HG03097 (cell line): ENCODE results near the gene ARHGAP26.

Experiments
- ATAC-seq: cut with Tn5 transposase; IDR thresholded peaks from one replicate; pipeline ENCODE4 v1.9.1; 2021; ENCODE audit not compliant: unreplicated experiment, low FRiP score

ARHGAP26 gene

GRCh38 chr5:143145243-143146160, 375.3 kb downstream of the ARHGAP26 start:
- ATAC-seq: no peak

- no peak for ATAC-seq
Observed at GRCh38 chr5:143146161-143146560, 376.0 kb downstream of the ARHGAP26 start.

- no peak for ATAC-seq
Observed at GRCh38 chr5:143147383-143147782, 377.2 kb downstream of the ARHGAP26 start.

GRCh38 chr5:143147902-143148301, 377.7 kb downstream of the ARHGAP26 start:
- ATAC-seq: no peak

GRCh38 chr5:143148771-143149170, 378.6 kb downstream of the ARHGAP26 start:
- ATAC-seq: no peak

- no peak for ATAC-seq
Observed at GRCh38 chr5:143149759-143150158, 379.6 kb downstream of the ARHGAP26 start.

GRCh38 chr5:143151056-143151700, 381.0 kb downstream of the ARHGAP26 start:
- ATAC-seq: no peak

GRCh38 chr5:143152445-143152844, 382.3 kb downstream of the ARHGAP26 start:
- no peak for ATAC-seq

GRCh38 chr5:143153332-143154119, 383.3 kb downstream of the ARHGAP26 start:
- ATAC-seq: no peak

- no peak for ATAC-seq
Observed at GRCh38 chr5:143154510-143155370, 384.6 kb downstream of the ARHGAP26 start.

- ATAC-seq: no peak
Observed at GRCh38 chr5:143155455-143155854, 385.3 kb downstream of the ARHGAP26 start.

GRCh38 chr5:143156086-143156485, 385.9 kb downstream of the ARHGAP26 start:
- ATAC-seq: no peak

- no peak for ATAC-seq
Observed at GRCh38 chr5:143156572-143156971, 386.4 kb downstream of the ARHGAP26 start.

- ATAC-seq: no peak
Observed at GRCh38 chr5:143159031-143159430, 388.9 kb downstream of the ARHGAP26 start.

GRCh38 chr5:143161885-143162540, 391.8 kb downstream of the ARHGAP26 start:
- no peak for ATAC-seq

GRCh38 chr5:143162810-143163209, 392.6 kb downstream of the ARHGAP26 start:
- ATAC-seq: no peak

GRCh38 chr5:143164557-143164956, 394.4 kb downstream of the ARHGAP26 start:
- ATAC-seq: no peak

- ATAC-seq: no peak
Observed at GRCh38 chr5:143165049-143165880, 395.1 kb downstream of the ARHGAP26 start.

GRCh38 chr5:143166090-143166489, 395.9 kb downstream of the ARHGAP26 start:
- ATAC-seq: no peak
